KMS-11 (cell line): ENCODE measurements around the gene MRC2.

Source experiments
- H2AFZ ChIP-seq: fragments of 200-600 bp; sonication (generic); 2 replicates; pipeline ENCODE4 v1.6.1; 2016; ENCODE audit warnings: antibody characterized with exemption, mixed run types, low read depth
- H3K27ac ChIP-seq: fragments of 200-600 bp; sonication (generic); 2 replicates; pipeline ENCODE4 v1.6.1; 2016; ENCODE audit warnings: mild to moderate bottlenecking, mixed run types
- H3K27me3 ChIP-seq: fragments of 200-600 bp; sonication (generic); 2 replicates; pipeline ENCODE4 v1.6.1; 2017; ENCODE audit warnings: mild to moderate bottlenecking, low read depth, mixed run types, moderate library complexity; ENCODE audit not compliant: insufficient read depth
- H3K36me3 ChIP-seq: fragments of 200-600 bp; sonication (generic); 2 replicates; pipeline ENCODE4 v1.6.1; 2017; ENCODE audit warnings: mild to moderate bottlenecking, mixed run types; ENCODE audit not compliant: insufficient read depth
- H3K4me1 ChIP-seq: fragments of 200-600 bp; sonication (generic); 2 replicates; pipeline ENCODE4 v1.6.1; 2016; ENCODE audit warnings: mild to moderate bottlenecking, low read depth, mixed run types; ENCODE audit not compliant: poor library complexity, severe bottlenecking
- H3K4me2 ChIP-seq: fragments of 200-600 bp; sonication (generic); 2 replicates; pipeline ENCODE4 v1.7.0; 2016; ENCODE audit warnings: mild to moderate bottlenecking, mixed run types
- H3K4me3 ChIP-seq: fragments of 200-600 bp; sonication (generic); IDR thresholded peaks from 2 replicates; pipeline ENCODE4 v1.6.1; 2017; ENCODE audit warnings: low read depth, low read length, mixed read lengths; ENCODE audit not compliant: insufficient read depth
- H3K79me2 ChIP-seq: fragments of 200-600 bp; sonication (generic); 2 replicates; pipeline ENCODE4 v1.6.1; 2016; ENCODE audit warnings: low read depth, mixed run types; ENCODE audit not compliant: insufficient read depth
- H3K9ac ChIP-seq: fragments of 200-600 bp; sonication (generic); 2 replicates; pipeline ENCODE4 v1.6.1; 2016; ENCODE audit warnings: mild to moderate bottlenecking, mixed run types
- H4K20me1 ChIP-seq: fragments of 200-600 bp; sonication (generic); 2 replicates; pipeline ENCODE4 v1.6.1; 2016; ENCODE audit warnings: mild to moderate bottlenecking, mixed run types; ENCODE audit not compliant: insufficient read depth
- TF ChIP-seq, protein P1 (sequence below): fragments of 200-600 bp; sonication (generic); conservative IDR thresholded peaks from 2 replicates; pipeline ENCODE4 v1.6.1; 2017; ENCODE audit warnings: low read depth, mild to moderate bottlenecking, antibody characterized with exemption, low read length, moderate library complexity, mixed read lengths

Gene MRC2

DNA sequence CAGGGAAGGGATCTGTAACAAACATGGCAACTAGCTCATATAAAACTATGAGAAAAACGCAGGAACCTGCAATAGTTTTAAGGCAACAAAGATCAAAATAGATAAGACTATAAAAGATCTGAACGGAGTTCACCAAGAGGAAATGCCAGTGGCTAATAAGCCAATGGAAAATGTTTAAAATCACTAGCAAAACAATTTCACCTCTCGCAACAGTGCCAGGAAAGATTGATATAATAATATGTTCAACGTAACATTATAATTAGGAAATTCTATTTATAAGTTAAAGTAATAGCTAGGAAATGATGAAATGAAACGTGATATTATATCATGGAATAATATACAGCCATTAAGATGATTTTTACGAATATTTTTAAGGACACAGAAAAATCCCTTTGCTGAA, 16.0 kb downstream of the MRC2 start:
- Histone ChIP-seq H2AFZ (peak overlapping the region; percentile 35), H3K4me2 (peak overlapping the region; percentile 18; the same call in 1 of the 2 replicates), H3K36me3 (no peaks in the 10 kb centered on the region), H3K27ac (peak overlapping the region; percentile 42), H3K4me1 (peaks cover 15% of the 10 kb centered on the region), H3K27me3 (no peaks in the 10 kb centered on the region), H3K9ac (peak overlapping the region; percentile 14; the same call in 1 of the 2 replicates), H3K4me3 (no peak overlapping the region), H4K20me1 (no peaks in the 10 kb centered on the region), H3K79me2 (no peaks in the 10 kb centered on the region)
- TF ChIP-seq, protein P1, sequence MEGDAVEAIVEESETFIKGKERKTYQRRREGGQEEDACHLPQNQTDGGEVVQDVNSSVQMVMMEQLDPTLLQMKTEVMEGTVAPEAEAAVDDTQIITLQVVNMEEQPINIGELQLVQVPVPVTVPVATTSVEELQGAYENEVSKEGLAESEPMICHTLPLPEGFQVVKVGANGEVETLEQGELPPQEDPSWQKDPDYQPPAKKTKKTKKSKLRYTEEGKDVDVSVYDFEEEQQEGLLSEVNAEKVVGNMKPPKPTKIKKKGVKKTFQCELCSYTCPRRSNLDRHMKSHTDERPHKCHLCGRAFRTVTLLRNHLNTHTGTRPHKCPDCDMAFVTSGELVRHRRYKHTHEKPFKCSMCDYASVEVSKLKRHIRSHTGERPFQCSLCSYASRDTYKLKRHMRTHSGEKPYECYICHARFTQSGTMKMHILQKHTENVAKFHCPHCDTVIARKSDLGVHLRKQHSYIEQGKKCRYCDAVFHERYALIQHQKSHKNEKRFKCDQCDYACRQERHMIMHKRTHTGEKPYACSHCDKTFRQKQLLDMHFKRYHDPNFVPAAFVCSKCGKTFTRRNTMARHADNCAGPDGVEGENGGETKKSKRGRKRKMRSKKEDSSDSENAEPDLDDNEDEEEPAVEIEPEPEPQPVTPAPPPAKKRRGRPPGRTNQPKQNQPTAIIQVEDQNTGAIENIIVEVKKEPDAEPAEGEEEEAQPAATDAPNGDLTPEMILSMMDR, result no peak

DNA sequence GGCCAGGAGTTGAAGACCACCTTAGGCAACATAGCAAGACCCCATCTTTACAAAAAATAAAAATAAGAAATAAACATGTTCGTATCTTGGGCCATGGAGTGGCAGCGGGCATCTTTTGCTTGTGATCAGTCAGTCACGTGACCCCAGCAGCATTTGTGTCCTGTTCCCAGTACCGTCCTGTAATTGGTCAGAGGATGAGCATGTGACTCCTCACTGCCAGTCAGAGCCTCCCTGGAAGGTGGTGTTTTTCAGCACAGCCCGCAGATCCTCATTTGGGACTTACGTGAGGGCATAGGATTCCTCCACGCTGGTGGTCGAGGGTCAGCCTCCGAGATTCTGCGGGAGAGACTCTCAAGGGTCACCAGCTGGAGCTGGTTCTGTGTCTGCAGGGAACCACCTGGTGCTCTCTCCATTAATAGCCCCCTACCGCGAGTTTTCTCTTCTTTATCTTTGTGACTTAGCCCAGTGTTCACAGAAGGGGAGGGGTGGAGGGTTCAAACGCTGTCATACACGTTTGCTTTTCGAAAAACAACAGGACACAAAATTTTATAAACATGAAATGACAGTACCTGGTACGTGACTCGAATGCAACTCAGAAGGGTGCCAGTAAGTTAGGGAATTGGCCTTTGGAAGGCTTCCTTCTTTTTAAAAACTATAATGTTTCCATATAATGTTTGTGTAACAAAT, 17.2 kb downstream of the MRC2 start:
- Histone ChIP-seq H3K4me3 (no peak overlapping the region), H3K9ac (no peak overlapping the region), H3K79me2 (no peaks in the 10 kb centered on the region), H3K4me1 (peaks cover 15% of the 10 kb centered on the region), H3K36me3 (no peaks in the 10 kb centered on the region), H2AFZ (no peak overlapping the region), H3K27ac (no peak overlapping the region), H4K20me1 (no peaks in the 10 kb centered on the region), H3K4me2 (no peak overlapping the region), H3K27me3 (no peaks in the 10 kb centered on the region)
- TF ChIP-seq, protein P1, result no peak

DNA sequence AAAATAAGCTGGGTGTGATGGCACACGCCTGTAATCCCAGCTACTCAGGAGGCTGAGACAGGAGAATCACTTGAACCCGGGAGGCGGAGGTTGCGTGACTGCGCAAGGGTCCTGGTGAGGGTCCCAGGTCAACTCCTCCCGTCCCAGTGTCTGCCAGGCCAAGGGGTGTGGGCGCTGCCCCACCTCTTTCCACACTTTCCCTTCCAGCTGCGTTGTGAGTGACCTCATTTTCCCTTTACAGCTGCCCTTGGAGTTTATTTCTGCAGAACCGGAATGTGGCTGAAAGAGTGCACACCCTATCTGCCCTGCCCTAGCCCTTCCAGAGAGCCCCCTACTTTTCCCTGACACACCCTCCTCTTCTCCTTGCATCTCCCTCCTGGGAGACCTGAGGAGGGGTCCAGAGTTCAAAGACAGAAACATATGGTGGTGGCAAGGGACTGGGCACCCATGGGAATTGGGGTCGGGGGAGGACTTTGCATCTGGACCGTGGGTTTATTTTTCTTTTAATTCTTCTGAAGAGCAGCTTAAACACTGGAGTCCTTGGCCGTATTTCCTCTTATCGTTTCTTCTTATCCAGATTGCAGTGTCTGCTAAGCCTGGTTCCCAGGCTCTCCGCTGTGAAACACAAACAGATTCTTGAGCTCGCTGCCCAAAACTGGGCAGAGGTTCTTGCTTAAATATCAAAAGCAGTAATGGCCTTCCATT, 20.9 kb downstream of the MRC2 start:
- Histone ChIP-seq H3K36me3 (no peaks in the 10 kb centered on the region), H3K4me3 (no peak overlapping the region), H3K27ac (no peak overlapping the region), H3K79me2 (no peaks in the 10 kb centered on the region), H2AFZ (no peak overlapping the region), H3K4me2 (no peak overlapping the region), H3K4me1 (peaks cover 22% of the 10 kb centered on the region), H4K20me1 (no peaks in the 10 kb centered on the region), H3K9ac (no peak overlapping the region), H3K27me3 (no peaks in the 10 kb centered on the region)
- TF ChIP-seq, protein P1, result no peak

DNA sequence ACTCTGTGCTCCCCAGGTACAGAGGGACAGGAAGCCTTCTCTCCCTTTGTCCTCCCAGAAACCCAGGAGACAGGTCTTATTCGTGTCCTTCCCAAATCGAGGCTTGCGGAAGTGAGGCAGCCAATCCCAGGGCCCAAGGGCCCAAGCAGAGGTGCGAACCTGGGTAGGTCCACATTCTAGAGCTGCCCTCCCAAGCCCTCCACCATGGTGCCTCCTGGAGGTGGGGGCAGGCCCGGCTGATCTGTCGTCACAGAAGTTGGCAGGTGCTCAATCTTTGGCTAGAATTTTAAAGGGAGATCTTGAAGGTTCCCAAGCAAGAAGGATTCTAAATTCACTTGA, 21.5 kb downstream of the MRC2 start:
- Histone ChIP-seq H3K4me3 (no peak overlapping the region), H3K36me3 (no peaks in the 10 kb centered on the region), H2AFZ (no peak overlapping the region), H3K27ac (no peak overlapping the region), H3K9ac (no peak overlapping the region), H3K4me1 (peaks cover 23% of the 10 kb centered on the region), H3K27me3 (no peaks in the 10 kb centered on the region), H4K20me1 (no peaks in the 10 kb centered on the region), H3K4me2 (no peak overlapping the region), H3K79me2 (no peaks in the 10 kb centered on the region)
- TF ChIP-seq, protein P1, result no peak
